GM19452 (cell line): Measurements from ENCODE around the gene VAV2.
"Not testable (repeated sequence)": the region's sequence is repeated elsewhere in the genome, so short reads cannot be mapped to it uniquely, and the experiment has no call there.

Experiments
- ATAC-seq: cut with Tn5 transposase; IDR thresholded peaks from one replicate; pipeline ENCODE4 v1.9.1; 2021; ENCODE audit not compliant: unreplicated experiment

VAV2 gene

DNA sequence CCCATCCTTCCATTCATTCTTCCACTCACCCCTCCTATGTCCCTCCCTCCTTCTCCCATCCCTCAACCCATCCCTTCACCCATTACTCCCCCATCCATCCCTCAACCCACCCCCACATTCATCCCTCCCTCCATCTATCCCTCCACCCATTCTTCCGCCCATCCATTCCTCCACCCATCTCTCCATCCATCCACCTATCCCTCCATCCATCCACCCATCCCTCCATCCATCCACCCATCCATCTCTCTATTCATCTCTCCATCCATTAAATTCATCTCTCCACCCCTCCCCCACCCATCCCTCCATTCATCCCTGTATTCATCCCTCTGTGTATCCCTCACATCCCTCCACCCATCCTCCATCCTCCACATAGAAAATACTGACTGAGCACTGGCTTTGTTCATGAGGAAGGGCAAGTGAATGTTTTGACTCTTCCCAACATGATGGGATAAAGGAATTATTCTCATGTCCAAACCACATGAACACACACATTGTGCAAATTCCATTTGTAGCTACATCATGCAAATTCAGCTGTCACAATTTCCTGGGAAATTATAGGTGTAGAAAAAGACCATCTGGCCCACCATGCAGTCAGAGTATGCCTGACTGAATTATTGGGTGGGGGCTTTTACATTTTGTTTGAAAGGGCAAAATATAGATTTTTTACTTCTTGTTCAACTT is 6.9 kb upstream of the VAV2 start:
- ATAC-seq: no peak

DNA sequence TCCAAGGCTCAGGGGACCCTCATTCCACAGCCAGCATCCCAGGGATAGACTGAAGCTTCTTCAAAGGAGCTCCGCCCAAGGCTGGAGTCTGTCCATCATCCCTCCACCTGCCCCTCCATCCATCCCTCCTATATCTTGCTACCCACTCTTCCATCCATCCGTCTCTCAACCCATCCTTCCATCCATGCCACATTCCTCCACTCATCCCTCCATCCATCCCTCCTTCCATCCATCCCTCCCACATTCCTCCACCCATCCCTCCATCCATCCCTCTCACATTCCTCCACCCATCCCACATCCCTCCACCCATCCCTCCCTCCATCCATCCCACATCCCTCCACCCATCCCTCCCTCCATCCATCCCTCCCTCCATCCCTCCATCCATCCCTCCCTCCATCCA is 5.5 kb upstream of the VAV2 start:
- ATAC-seq: no peak

DNA sequence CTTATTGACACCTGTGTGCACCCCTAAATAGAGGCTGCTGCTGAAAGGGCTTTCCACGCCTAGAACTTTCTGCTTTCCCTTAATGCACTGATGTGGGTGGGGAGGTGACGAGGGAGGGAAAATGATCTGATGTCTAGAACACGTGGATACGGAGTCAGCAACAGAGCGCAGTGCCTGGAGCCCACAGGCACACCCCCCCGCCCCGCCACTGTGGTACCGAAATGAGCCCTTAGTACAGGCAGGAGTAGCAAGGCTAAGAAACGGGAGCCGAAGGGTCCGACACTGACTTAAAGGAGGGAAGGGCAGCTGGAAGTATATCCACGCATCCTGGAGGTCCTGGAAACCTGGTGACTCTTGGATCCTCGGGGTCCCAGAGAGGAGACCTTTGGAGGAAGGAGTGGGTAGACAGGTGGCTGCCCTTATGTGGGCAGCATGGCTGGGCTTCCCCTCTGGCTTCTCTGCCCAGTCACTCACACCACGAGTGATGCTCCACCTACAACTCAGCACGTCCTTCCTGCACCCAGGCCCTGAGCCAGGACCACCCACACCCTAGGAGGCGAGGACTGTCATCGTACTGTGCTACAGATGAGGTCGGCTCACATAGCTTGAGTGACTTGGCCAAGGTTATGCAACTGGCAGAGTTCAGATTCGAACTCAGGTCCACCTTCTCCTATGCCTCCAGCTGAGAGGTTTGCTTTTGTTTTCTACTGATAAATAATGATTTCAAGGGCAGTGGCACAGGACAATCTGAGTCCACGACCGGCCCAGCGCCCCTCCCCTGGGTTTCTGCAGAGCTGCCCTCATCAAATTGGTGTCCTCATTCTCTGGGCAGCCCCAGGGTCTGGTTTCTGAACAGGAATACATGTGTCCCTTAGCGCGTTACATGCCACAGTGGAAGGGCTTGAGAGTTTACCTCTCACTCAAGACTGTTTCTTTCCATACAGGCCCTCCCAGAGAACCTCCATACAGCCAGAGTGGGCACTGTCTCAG is 4.7 kb upstream of the VAV2 start:
- ATAC-seq: no peak

DNA sequence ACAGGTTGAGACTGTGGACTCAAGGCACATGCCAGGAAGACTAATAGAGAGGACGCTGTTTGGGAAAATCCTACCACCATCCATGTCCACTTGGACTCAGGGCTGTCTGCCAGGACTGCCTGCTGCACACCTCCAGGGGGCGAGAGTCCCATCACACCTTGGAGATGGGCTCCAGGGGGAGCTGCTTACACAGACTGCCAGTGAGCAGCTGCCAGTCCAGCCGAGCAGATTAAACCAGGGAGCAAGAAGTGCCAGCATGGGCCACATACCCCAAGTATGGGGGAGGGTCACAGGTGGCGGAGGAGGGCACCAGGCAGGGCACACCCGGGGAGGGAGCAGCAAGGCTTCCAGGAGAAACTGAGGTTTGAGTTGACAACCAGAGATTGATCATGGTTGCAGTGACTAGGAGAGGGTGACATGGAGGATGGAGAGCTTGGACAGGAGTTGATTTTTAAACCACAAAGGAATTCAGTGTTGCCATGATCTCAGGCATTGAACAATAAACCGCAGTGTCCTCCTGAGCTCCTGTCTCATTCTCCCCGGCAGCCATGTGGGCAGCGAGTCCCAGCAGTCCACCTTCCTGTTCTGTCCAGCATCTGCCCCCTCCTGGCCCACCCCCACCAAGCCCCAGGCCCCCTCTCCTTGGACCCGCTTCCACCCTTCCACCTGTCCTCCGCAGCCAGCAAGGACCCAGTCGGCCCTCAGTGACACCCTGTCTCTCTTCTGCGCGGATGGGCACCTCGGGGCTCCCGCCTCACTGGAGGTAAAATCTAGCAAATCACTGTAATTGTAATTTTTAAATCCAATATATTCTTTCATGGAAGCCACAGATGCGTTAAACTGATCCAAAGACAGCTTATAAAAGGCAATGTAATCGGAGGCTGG is 3.1 kb upstream of the VAV2 start:
- ATAC-seq: no peak

DNA sequence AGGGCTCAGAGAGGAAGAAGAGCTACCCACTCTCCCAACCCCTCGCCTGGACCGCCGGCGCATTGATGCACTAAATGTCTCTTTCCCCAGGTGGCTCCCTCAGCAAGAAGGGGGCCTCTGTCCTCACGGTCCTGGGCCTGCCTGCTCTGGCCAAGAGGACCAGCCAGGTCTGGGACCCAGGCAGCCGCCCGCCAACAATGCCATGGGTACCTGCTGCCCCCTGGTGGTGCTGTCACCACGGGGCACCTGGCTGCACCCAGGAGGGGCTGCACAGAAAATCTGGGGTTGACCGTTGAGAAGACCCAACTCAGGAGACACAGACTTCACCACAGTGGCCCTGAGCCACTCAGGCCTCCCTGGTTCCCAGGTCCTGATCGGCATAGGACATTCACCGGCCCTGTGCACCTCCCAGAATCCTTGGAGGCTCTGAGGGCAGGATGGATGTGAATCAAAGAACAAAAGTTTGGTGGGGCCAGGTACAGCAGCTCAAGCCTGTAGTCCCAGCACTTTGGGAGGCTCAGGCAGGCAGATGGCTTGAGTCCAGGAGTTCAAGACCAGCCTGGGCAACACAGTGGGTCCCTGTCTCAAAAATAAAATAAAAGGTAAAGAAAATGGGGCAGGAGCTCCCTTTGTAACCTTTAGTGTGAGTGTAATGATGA is 2.4 kb upstream of the VAV2 start:
- no peak for ATAC-seq

DNA sequence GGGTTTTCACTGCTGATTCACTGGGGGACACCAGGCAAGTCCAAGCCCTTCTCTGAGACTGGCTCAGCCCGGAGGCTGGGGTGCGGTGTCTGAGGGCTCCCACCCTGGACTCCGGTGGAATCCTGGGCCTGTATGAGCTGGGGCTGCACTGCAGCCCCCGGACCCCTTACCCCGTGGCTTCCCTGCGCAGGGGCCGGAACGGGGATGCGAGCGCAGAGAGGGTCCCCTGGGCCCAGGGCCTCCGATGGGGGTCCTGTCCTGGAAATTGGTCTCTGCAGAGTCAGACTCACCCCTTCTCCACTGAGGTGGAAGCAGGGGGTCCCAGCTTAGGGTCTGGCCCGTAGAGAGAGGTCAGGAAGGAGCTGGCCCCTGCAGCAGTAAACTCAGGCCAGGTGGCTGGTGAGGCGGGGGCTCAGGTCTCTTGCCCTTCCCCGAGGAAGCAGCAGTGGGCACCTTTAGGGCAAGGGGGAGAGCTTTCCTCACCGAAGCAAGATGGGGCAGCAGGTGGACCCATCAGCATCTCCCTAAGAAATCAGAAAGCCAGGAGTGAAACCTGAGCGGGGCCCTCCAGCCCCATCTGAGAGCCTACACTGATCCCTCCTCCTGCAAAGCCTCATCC is 1.6 kb upstream of the VAV2 start:
- ATAC-seq: no peak

DNA sequence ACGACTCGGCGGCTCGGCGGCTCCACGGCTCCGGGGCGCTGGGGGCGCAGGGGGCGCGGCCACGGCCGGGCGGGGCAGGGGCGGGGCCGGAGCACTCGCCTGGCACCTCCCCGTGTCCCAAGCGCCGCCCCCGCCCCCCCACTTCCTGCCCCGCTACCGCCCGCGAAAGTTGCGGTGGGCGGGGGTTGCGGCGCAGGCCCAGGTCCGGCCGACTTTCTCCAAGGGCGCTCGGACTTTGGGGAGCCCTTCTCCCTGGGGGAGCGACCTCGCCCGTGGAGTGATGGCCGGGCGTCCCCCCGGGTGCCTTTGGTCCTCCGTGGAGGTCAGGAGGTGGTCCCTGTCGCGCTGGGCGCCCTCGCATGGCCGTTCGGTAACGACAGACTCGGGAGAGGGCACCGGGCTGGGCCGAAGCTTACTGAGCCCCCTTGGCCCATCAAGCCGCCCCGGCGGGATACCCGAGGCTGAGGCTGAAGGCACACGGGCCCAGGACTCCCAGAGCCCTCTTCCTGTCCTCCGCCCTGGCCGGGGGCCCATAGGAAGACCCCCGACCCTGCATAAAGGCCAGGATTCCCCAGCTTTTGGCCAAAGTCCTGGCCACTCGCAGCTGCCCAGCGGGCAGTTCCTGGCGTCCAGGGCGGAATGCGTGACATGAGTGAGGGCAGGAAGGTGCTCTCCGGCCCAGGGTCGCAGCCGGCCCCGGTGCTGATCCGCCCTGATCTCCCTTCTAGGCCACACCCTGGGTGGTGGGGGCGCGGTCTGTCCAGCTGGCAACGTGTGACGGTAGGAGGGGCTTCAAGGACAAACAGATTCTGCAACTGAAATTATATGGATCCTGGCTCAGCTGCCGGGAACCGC is 883 bp upstream of the VAV2 start:
- ATAC-seq: peak; percentile 49

DNA sequence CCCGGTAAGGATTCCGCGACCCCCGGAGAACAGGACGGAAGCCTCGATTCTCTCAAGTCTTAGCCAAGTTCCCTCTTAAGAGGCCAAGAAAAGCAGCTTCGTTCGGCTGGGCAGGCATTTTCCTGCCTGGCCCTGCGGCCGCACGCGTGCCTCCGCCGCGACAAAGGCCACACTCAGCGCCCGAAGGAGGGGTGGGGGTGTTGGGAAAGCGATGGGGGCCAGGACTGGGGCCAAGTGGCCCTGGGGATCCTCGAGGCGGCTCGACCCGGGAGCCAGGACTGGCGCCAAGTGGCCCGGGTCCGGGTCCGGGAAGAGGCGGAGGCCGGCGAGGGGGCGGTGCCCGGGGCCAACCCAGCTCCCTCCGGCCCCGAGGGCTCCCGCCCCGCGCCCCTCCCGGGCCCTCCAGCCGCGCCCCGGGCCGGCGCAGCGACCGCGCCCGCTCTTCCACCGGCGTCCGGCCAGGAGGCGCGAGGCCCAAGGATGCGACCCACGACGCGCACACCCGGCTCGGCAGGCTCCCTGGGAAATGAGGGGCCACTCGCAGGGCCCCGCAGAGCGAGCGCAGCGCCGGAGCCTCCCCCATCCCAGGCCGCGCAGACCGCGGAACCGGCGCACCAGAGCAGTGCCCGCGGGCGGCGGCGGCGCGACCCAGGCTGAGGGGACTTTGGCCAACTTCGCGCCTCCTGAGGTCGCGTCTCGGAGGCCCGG is 756 bp downstream of the VAV2 start:
- peak; percentile 6 for ATAC-seq

DNA sequence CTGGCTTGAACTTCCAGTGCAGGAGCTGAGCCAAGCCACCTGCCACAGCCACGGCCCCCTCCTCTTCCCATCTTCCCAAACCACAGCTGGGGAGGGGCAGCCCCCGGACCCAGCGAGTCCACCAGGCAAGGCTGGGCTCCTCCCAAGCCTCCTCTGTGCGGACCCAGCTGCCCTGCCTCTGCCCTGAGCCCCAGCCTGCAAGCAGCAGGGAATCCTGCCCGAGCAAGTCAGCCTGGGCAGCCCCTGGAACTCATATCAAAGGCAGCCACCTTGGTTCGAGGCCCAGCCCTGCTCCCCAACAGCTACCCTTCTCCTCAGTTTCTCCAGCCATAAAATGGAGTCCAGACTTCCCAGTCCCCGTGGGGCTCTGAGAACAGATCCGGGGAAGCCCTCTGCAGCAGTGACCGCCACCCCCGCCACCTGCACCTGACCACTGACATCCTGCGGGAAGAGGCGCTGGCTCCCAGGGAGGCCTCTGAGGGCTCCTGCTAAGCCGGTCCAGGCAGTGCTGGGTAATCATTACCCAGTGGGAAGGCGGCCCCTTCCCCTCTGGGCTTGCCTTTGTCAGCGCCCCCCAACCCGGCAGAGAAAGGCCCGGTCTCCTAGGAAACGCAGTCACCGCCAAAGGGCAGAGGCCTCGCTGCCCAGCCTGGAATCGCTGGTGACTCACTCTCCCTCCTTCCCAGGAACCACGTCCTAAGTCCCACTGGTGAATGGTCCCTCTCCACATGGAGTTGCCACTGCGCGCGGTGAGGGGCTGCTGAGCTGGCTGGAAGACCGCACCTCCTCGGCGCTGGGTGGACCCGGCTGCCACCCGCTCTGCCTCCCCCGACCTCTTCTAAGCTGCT is 1.5 kb downstream of the VAV2 start:
- no peak for ATAC-seq

DNA sequence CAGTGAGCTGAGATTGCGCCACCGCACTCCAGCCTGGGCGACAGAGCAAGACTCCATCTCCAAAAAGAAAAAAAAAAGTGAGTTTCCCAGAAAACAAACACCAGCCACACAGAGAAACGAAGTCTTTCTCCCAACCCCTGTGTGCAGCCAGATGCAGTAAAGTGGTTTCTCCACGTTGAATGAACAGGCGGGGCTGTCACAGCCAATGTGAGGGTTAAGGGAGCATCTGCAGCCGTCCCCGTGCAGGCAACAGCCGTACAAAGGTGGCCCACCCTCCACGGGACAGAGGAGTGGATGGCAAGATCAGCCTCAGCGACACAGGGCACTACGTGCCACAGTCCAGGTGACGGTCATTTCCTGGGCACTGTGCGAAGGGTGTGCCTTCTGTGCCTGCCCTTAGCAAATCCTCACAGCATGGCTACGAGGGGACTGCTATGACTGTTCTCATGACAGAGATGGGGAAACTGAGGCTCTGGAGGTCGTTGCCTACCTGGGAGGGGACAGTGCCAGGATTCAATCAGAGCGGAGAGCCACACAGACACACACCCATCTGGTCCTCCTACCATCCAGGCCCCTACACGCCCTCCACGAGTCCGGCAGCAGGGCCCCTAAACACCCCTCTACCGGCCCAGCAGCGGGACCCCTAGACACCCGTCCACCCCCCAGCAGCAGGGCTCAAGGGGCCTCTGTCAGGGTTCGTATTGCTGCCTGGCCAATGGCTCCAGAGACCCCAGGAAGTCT is 2.3 kb downstream of the VAV2 start:
- ATAC-seq: no peak

DNA sequence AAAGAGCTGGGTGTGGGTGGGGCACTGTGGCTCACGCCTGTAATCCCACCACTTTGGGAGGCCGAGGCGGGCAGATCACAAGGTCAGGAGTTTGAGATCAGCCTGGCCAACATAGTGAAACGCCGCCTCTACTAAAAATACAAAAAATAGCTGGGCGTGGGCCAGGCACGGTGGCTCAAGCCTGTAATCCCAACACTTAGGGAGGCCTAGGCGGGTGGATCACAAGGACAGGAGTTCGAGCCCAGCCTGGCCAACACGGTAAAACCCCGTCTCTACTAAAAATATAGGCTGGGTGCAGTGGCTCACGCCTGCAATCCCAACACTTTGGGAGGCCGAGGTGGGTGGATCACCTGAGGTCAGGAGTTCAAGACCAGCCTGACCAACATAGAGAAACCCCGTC is 3.4 kb downstream of the VAV2 start:
- not testable (repeated sequence) for ATAC-seq

DNA sequence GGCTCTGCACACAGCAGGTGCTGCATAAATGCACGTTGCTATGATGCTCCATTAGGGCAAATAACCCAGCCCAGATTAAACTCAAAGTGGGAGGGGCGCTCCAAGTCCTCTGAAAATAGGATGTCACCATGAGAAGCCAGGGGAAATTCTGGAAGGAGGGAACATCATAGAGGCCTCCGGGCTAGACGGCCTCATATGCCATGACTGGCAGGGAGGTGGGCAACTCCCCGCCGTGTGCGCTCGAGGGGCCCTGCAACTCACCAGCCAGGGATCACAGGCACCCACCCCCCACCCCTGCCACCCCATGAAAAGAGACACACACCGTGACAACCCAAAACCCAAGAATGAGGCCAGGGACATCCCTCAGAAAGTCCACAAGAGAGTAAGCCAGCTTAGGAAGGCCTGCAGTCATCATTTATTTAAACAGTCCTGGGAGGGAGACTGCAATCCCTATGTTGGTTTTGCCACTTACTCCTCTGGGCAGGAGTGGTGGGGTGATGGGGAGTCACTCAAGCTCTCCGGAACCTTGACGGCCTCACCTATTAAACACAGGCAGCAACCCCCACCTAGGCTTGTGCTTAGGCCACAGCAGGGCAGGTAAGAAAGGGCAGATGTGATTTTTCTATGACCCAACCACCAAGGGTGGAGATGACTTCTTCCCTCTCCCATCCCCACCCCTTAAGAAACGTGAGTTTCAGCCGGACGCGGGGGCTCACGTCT is 4.0 kb downstream of the VAV2 start:
- ATAC-seq: no peak

DNA sequence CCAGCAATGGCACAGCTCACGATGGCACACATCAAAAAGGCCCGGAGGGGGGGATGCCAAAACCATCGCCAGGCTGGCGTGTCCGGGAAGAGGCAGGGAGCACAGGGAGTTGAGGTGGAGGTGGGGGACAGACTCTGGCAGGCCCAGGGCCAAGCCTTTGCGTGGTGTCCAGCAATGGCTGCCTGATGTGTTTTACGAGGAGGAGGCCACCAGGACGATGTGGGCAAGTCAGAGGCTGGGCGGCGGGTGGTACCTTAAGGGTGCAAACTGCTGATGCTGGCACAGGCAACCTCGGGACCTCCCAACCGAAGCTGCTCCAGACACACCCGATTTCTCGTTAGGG is 4.7 kb downstream of the VAV2 start:
- ATAC-seq: no peak

DNA sequence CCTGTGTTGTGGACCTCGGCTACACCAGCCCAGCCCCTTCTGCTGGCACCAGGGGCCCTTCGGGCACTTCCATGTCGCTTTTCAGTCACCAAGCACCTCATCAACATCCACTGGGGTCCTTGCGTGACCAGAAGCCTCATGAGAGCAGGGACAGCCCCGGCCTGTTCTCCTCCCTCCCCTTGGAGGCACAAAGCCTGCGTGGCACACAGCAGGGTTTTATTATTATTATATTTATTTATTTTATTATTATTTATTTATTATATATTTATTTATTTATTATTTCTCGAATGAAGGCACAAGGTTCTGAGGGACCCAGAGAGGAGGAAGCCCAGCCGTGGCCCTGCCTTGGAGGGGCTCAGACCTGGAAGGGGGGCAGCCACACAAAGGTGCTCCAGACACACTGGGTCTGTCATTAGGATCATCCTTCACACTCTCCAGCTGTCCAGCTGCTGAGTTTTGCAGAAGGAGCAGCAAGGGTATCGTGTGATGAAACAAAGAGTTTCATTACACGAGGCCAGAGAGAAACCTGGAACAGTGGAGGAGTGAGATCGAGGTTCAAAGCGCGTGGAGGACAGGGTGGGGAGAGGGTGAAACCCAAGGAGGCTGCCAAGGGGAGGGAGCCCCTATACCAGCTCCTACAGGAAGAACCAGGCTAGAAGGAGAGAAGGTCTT is 5.2 kb downstream of the VAV2 start:
- ATAC-seq: no peak

DNA sequence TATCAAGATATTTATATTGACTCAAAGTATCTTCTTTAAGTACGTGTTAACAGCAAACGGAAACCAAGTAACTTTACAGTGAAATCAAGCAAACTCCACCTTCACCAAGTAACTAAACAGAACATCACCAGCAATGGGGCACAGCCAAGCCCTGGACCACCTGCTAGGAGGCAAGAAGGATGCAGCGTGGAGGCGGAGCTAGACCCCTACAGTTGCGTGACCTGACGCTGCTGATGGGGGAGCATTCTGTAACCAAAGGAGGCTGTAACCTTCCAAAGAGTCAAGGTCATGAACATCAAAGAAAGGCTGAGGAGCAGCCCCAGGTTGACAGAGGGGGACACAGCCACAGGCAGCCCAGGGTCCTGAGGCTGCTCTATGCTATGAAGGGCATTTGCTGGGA is 6.1 kb downstream of the VAV2 start:
- ATAC-seq: no peak
